Measurements from ENCODE around the gene LRRC10. TPM values are rescaled to one million over a fixed set of nuclear protein-coding genes. Genes with fewer than 3 reads are reported as not detected.

Gene LRRC10
- total RNA-seq, 5 donors from 2014 or later (not counting 1 experiment from before 2014, with no cell fraction given), result not detected

- H3K36me3 Mint-ChIP-seq, result no peaks in the 10 kb centered on the region
- no peak overlapping the region for H3K27ac Mint-ChIP-seq
- H3K4me3 ChIP-seq (ENCODE audit: control insufficient read depth in 1 of 2, extremely low read depth in 1 of 2, low read length in 1 of 2), result no peak overlapping the region
- H3K4me3 Mint-ChIP-seq, result no peak overlapping the region
- no peaks in the 10 kb centered on the region for H3K4me1 ChIP-seq (ENCODE audit: control insufficient read depth in 1 of 2, extremely low read depth in 1 of 2, insufficient read depth in 2 of 2, low read length in 2 of 2)
- H3K27ac ChIP-seq (ENCODE audit: low read length), result no peak overlapping the region
- H3K27me3 ChIP-seq (replicated peaks in 1 of 2; ENCODE audit: control insufficient read depth in 2 of 2, extremely low read depth in 1 of 2, insufficient read depth in 2 of 2, low read length in 1 of 2), result peaks cover 0 to 3% of the 10 kb centered on the region in 2 experiments
- H3K27me3 Mint-ChIP-seq, result peaks cover 0 to 2% of the 10 kb centered on the region in 2 donors
- H3K9me3 Mint-ChIP-seq, result no peaks in the 10 kb centered on the region
- no peak for DNase-seq
- ChIA-PET CTCF (no interaction called here), POLR2A (no interaction called here)
- WGBS (ENCODE audit: insufficient coverage), result 92% methylated on average over 4 of the region's 7 CpGs
- peaks cover 0 to 2% (median 2%) of the 10 kb centered on the region in 3 donors for H3K4me1 Mint-ChIP-seq
- ATAC-seq (replicated peaks in 1 of 4), result no peak
- H3K36me3 ChIP-seq (ENCODE audit: control insufficient read depth in 2 of 2, extremely low read depth in 1 of 2, insufficient read depth in 1 of 2, low read length in 1 of 2), result no peaks in the 10 kb centered on the region
- no peaks in the 10 kb centered on the region for H3K9me3 ChIP-seq
These were observed 30.8 kb upstream of the LRRC10 start for GRCh38 chr12:69641546-69641945.

- POLR2A ChIA-PET, result interaction anchor here in 1 of 2 donors (0.6 kb wide), 1 partner anchor 131 kb away, joined by 4 read pairs; no protein-coding TSS in a partner anchor
- no peak overlapping the region for H3K27ac Mint-ChIP-seq
These were observed 28.8 kb upstream of the LRRC10 start for GRCh38 chr12:69639400-69640016.

GRCh38 chr12:69633061-69633460 is 22.4 kb upstream of the LRRC10 start:
- POLR2A ChIA-PET, result no interaction called here
- no CpG with 5 or more reads among the region's 2 CpGs for WGBS (ENCODE audit: insufficient coverage)
- H3K4me3 Mint-ChIP-seq, result no peak overlapping the region
- H3K27ac Mint-ChIP-seq, result no peak overlapping the region
- Histone ChIP-seq H3K27ac (ENCODE audit: low read length) (no peak overlapping the region), H3K36me3 (ENCODE audit: control insufficient read depth in 2 of 2, extremely low read depth in 1 of 2, insufficient read depth in 1 of 2, low read length in 1 of 2) (no peaks in the 10 kb centered on the region), H3K9me3 (no peaks in the 10 kb centered on the region), H3K4me1 (ENCODE audit: control insufficient read depth in 1 of 2, extremely low read depth in 1 of 2, insufficient read depth in 2 of 2, low read length in 2 of 2) (no peaks in the 10 kb centered on the region), H3K4me3 (ENCODE audit: control insufficient read depth in 1 of 2, extremely low read depth in 1 of 2, low read length in 1 of 2) (no peak overlapping the region), H3K27me3 (replicated peaks in 1 of 2; ENCODE audit: control insufficient read depth in 2 of 2, extremely low read depth in 1 of 2, insufficient read depth in 2 of 2, low read length in 1 of 2) (peaks cover 0 to 3% of the 10 kb centered on the region in 2 experiments)
- no peaks in the 10 kb centered on the region for H3K27me3 Mint-ChIP-seq
- ATAC-seq (replicated peaks in 1 of 4) (no peak), DNase-seq (no peak)
- peaks cover 0 to 4% (median 0%) of the 10 kb centered on the region in 3 donors for H3K4me1 Mint-ChIP-seq
- CTCF ChIA-PET, result no interaction called here
- H3K36me3 Mint-ChIP-seq, result no peaks in the 10 kb centered on the region
- H3K9me3 Mint-ChIP-seq, result no peaks in the 10 kb centered on the region

More at GRCh38 chr12:69639400-69640016, 28.8 kb upstream of the LRRC10 start:
- Mint-ChIP-seq H3K27me3 (peaks cover 0 to 2% of the 10 kb centered on the region in 2 donors), H3K4me3 (no peak overlapping the region), H3K4me1 (peaks cover 0 to 2% (median 2%) of the 10 kb centered on the region in 3 donors), H3K9me3 (no peaks in the 10 kb centered on the region), H3K36me3 (no peaks in the 10 kb centered on the region)
- H3K9me3 ChIP-seq, result no peaks in the 10 kb centered on the region
- CTCF ChIA-PET, result interaction anchor here (0.6 to 3.4 kb wide), 22 partner anchors 8 to 709 kb away, joined by 3 to 24 read pairs (median 4); no protein-coding TSS in a partner anchor
- peak; percentile 63 to 71 (median 66) for ATAC-seq (replicated peaks in 1 of 4)
- H3K36me3 ChIP-seq (ENCODE audit: control insufficient read depth in 2 of 2, extremely low read depth in 1 of 2, insufficient read depth in 1 of 2, low read length in 1 of 2), result no peaks in the 10 kb centered on the region
- H3K4me1 ChIP-seq (ENCODE audit: control insufficient read depth in 1 of 2, extremely low read depth in 1 of 2, insufficient read depth in 2 of 2, low read length in 2 of 2), result no peaks in the 10 kb centered on the region
- H3K27ac ChIP-seq (ENCODE audit: low read length), result no peak overlapping the region
- no peak overlapping the region for H3K4me3 ChIP-seq (ENCODE audit: control insufficient read depth in 1 of 2, extremely low read depth in 1 of 2, low read length in 1 of 2)
- 35% methylated on average over 7 of the region's 12 CpGs for WGBS (ENCODE audit: insufficient coverage)
- peak; percentile 7 to 73 (median 44) for DNase-seq
- peaks cover 0 to 3% of the 10 kb centered on the region in 2 experiments for H3K27me3 ChIP-seq (replicated peaks in 1 of 2; ENCODE audit: control insufficient read depth in 2 of 2, extremely low read depth in 1 of 2, insufficient read depth in 2 of 2, low read length in 1 of 2)

GRCh38 chr12:69630191-69630590 is 19.5 kb upstream of the LRRC10 start:
- ChIA-PET POLR2A (no interaction called here), CTCF (interaction anchor here in 1 of 2 donors (1.6 kb wide), 1 partner anchor 10 kb away, joined by 11 read pairs; no protein-coding TSS in a partner anchor)
- DNase-seq, result no peak
- no peaks in the 10 kb centered on the region for H3K9me3 Mint-ChIP-seq
- H3K27ac Mint-ChIP-seq, result no peak overlapping the region
- no peak overlapping the region for H3K4me3 Mint-ChIP-seq
- H3K4me1 Mint-ChIP-seq, result peaks cover 0 to 4% (median 0%) of the 10 kb centered on the region in 3 donors
- peaks cover 0 to 5% of the 10 kb centered on the region in 2 donors for H3K27me3 Mint-ChIP-seq
- no peak for ATAC-seq (replicated peaks in 1 of 4)
- no peaks in the 10 kb centered on the region for H3K36me3 ChIP-seq (ENCODE audit: control insufficient read depth in 2 of 2, extremely low read depth in 1 of 2, insufficient read depth in 1 of 2, low read length in 1 of 2)
- H3K9me3 ChIP-seq, result no peaks in the 10 kb centered on the region
- WGBS (ENCODE audit: insufficient coverage), result 69% methylated on average over 4 of the region's 6 CpGs
- H3K36me3 Mint-ChIP-seq, result no peaks in the 10 kb centered on the region
- peaks cover 0 to 14% of the 10 kb centered on the region in 2 experiments for H3K27me3 ChIP-seq (replicated peaks in 1 of 2; ENCODE audit: control insufficient read depth in 2 of 2, extremely low read depth in 1 of 2, insufficient read depth in 2 of 2, low read length in 1 of 2)
- H3K27ac ChIP-seq (ENCODE audit: low read length), result no peak overlapping the region
- no peak overlapping the region for H3K4me3 ChIP-seq (ENCODE audit: control insufficient read depth in 1 of 2, extremely low read depth in 1 of 2, low read length in 1 of 2)
- no peaks in the 10 kb centered on the region for H3K4me1 ChIP-seq (ENCODE audit: control insufficient read depth in 1 of 2, extremely low read depth in 1 of 2, insufficient read depth in 2 of 2, low read length in 2 of 2)

GRCh38 chr12:69627501-69627900 is 16.8 kb upstream of the LRRC10 start:
- no peaks in the 10 kb centered on the region for H3K36me3 ChIP-seq (ENCODE audit: control insufficient read depth in 2 of 2, extremely low read depth in 1 of 2, insufficient read depth in 1 of 2, low read length in 1 of 2)
- Mint-ChIP-seq H3K4me3 (no peak overlapping the region), H3K27me3 (peaks cover 3 to 5% of the 10 kb centered on the region in 2 donors), H3K4me1 (peaks cover 0 to 4% (median 0%) of the 10 kb centered on the region in 3 donors), H3K27ac (no peak overlapping the region), H3K9me3 (no peaks in the 10 kb centered on the region), H3K36me3 (no peaks in the 10 kb centered on the region)
- H3K4me1 ChIP-seq (ENCODE audit: control insufficient read depth in 1 of 2, extremely low read depth in 1 of 2, insufficient read depth in 2 of 2, low read length in 2 of 2), result no peaks in the 10 kb centered on the region
- DNase-seq (no peak), ATAC-seq (replicated peaks in 1 of 4) (no peak)
- H3K9me3 ChIP-seq, result no peaks in the 10 kb centered on the region
- POLR2A ChIA-PET, result no interaction called here
- H3K27ac ChIP-seq (ENCODE audit: low read length), result no peak overlapping the region
- CTCF ChIA-PET, result no interaction called here
- peaks cover 0 to 14% of the 10 kb centered on the region in 2 experiments for H3K27me3 ChIP-seq (replicated peaks in 1 of 2; ENCODE audit: control insufficient read depth in 2 of 2, extremely low read depth in 1 of 2, insufficient read depth in 2 of 2, low read length in 1 of 2)
- no CpG with 5 or more reads among the region's 8 CpGs for WGBS (ENCODE audit: insufficient coverage)
- no peak overlapping the region for H3K4me3 ChIP-seq (ENCODE audit: control insufficient read depth in 1 of 2, extremely low read depth in 1 of 2, low read length in 1 of 2)

GRCh38 chr12:69623970-69624369 is 13.3 kb upstream of the LRRC10 start:
- Mint-ChIP-seq H3K4me1 (no peaks in the 10 kb centered on the region), H3K36me3 (no peaks in the 10 kb centered on the region), H3K4me3 (no peak overlapping the region), H3K27ac (no peak overlapping the region), H3K9me3 (no peaks in the 10 kb centered on the region), H3K27me3 (peaks cover 10 to 12% of the 10 kb centered on the region in 2 donors)
- H3K4me1 ChIP-seq (ENCODE audit: control insufficient read depth in 1 of 2, extremely low read depth in 1 of 2, insufficient read depth in 2 of 2, low read length in 2 of 2), result no peaks in the 10 kb centered on the region
- no peak overlapping the region for H3K27ac ChIP-seq (ENCODE audit: low read length)
- H3K27me3 ChIP-seq (replicated peaks in 1 of 2; ENCODE audit: control insufficient read depth in 2 of 2, extremely low read depth in 1 of 2, insufficient read depth in 2 of 2, low read length in 1 of 2), result peaks cover 0 to 14% of the 10 kb centered on the region in 2 experiments
- no peaks in the 10 kb centered on the region for H3K36me3 ChIP-seq (ENCODE audit: control insufficient read depth in 2 of 2, extremely low read depth in 1 of 2, insufficient read depth in 1 of 2, low read length in 1 of 2)
- 94% methylated on average over 10 of the region's 13 CpGs for WGBS (ENCODE audit: insufficient coverage)
- CTCF ChIA-PET, result no interaction called here
- no peak for ATAC-seq (replicated peaks in 1 of 4)
- no peaks in the 10 kb centered on the region for H3K9me3 ChIP-seq
- POLR2A ChIA-PET, result no interaction called here
- no peak overlapping the region for H3K4me3 ChIP-seq (ENCODE audit: control insufficient read depth in 1 of 2, extremely low read depth in 1 of 2, low read length in 1 of 2)
- no peak for DNase-seq

Data from T-cell (primary cell).